ENCODE data around the gene LBP. TPM values are rescaled to one million over a fixed set of nuclear protein-coding genes. Genes with fewer than 3 reads are reported as not detected.

Gene LBP
- total and polyA plus RNA-seq, 2 donors (not counting 3 experiments of a cell fraction or from before 2014, with no cell fraction given), result 0.03 TPM; not detected in 1

- no peaks in the 10 kb centered on the region for H3K9me1 ChIP-seq (replicated peaks; ENCODE audit: control insufficient read depth, extremely low read depth, insufficient read depth, low read length)
- peaks cover 51 to 67% of the 10 kb centered on the region in 2 experiments for H3K36me3 ChIP-seq (ENCODE audit: control insufficient read depth in 2 of 2, extremely low read depth in 1 of 2, insufficient read depth in 2 of 2, low read length in 2 of 2)
- TF ChIP-seq MYC (IDR thresholded peaks at IDR 0.05; ENCODE audit: low read depth, low read length) (no peak), JUN (IDR thresholded peaks at IDR 0.05; ENCODE audit: borderline replicate concordance, insufficient read depth, insufficient read length, low read depth) (no peak), FOS (IDR thresholded peaks at IDR 0.05; ENCODE audit: borderline replicate concordance, insufficient read depth, low read length) (no peak), POLR2AphosphoS5 (IDR thresholded peaks at IDR 0.05; ENCODE audit: insufficient read depth, low read depth, low read length) (no peak), GATA2 (IDR thresholded peaks at IDR 0.05; ENCODE audit: insufficient read depth, insufficient read length, low read depth, low read length) (no peak)
- TF ChIP-seq, protein P1, sequence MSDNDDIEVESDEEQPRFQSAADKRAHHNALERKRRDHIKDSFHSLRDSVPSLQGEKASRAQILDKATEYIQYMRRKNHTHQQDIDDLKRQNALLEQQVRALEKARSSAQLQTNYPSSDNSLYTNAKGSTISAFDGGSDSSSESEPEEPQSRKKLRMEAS (IDR thresholded peaks at IDR 0.05; ENCODE audit: insufficient read depth, insufficient read length), result no peak
- TF ChIP-seq, protein P2, sequence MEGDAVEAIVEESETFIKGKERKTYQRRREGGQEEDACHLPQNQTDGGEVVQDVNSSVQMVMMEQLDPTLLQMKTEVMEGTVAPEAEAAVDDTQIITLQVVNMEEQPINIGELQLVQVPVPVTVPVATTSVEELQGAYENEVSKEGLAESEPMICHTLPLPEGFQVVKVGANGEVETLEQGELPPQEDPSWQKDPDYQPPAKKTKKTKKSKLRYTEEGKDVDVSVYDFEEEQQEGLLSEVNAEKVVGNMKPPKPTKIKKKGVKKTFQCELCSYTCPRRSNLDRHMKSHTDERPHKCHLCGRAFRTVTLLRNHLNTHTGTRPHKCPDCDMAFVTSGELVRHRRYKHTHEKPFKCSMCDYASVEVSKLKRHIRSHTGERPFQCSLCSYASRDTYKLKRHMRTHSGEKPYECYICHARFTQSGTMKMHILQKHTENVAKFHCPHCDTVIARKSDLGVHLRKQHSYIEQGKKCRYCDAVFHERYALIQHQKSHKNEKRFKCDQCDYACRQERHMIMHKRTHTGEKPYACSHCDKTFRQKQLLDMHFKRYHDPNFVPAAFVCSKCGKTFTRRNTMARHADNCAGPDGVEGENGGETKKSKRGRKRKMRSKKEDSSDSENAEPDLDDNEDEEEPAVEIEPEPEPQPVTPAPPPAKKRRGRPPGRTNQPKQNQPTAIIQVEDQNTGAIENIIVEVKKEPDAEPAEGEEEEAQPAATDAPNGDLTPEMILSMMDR (IDR thresholded peaks at IDR 0.05; ENCODE audit: extremely low read depth in 1 of 2, insufficient read depth in 1 of 2, low read depth in 1 of 2, low read length in 2 of 2), result no peak
- H3K27ac ChIP-seq (ENCODE audit: insufficient read depth, low read depth, low read length), result no peak overlapping the region
- no peaks in the 10 kb centered on the region for H3K9me3 ChIP-seq (replicated peaks; ENCODE audit: control insufficient read depth, insufficient read depth, low read length)
- DNase-seq (ENCODE audit: low read depth, low spot score) (no peak), FAIRE-seq (no peak)
- dilution Hi-C loops (cut with MboI; ENCODE audit: extremely low pct_ligation_motif_present, low sequenced_read_pairs) (no loop called here), intact Hi-C loops (cut with micrococcal nuclease) (no loop called here)
- H3K4me2 ChIP-seq (ENCODE audit: insufficient read depth, low read length), result no peak overlapping the region
- no peak overlapping the region for H3K4me3 ChIP-seq (replicated peaks in 1 of 3; ENCODE audit: insufficient read depth in 1 of 3, low read depth in 1 of 3, low read length in 3 of 3)
- no peak overlapping the region for H3K9ac ChIP-seq (replicated peaks; ENCODE audit: extremely low read depth, insufficient read depth, low read length)
- ChIA-PET POLR2A (no interaction called here), CTCF (no interaction called here)
- H3K4me1 ChIP-seq (ENCODE audit: control insufficient read depth, extremely low read depth, insufficient read depth, low read length), result peaks cover 7% of the 10 kb centered on the region
- H4K20me1 ChIP-seq (replicated peaks; ENCODE audit: control insufficient read depth, extremely low read depth, insufficient read depth, low read length), result no peaks in the 10 kb centered on the region
- no peak overlapping the region for H2AFZ ChIP-seq (ENCODE audit: low read depth, low read length)
- BruUV-seq (replicated peaks), result no TSS peak
- no peaks in the 10 kb centered on the region for H3K27me3 ChIP-seq (ENCODE audit: control insufficient read depth in 2 of 2, insufficient read depth in 2 of 2, low read length in 2 of 2)
- H3K79me2 ChIP-seq (ENCODE audit: control insufficient read depth, insufficient read depth, low read length), result peaks cover 45% of the 10 kb centered on the region
Observed at GRCh38 chr20:38421915-38422314, 75.6 kb downstream of the LBP start.

All from endothelial cell of umbilical vein (primary cell).